GM19240 (cell line): ENCODE measurements around the gene HOXB4.

Experiments
- DNase-seq: peaks from one replicate; pipeline ENCODE4 v3.0.0; 2011; ENCODE audit warnings: low spot score; ENCODE audit not compliant: insufficient read length

HOXB4 gene

DNA sequence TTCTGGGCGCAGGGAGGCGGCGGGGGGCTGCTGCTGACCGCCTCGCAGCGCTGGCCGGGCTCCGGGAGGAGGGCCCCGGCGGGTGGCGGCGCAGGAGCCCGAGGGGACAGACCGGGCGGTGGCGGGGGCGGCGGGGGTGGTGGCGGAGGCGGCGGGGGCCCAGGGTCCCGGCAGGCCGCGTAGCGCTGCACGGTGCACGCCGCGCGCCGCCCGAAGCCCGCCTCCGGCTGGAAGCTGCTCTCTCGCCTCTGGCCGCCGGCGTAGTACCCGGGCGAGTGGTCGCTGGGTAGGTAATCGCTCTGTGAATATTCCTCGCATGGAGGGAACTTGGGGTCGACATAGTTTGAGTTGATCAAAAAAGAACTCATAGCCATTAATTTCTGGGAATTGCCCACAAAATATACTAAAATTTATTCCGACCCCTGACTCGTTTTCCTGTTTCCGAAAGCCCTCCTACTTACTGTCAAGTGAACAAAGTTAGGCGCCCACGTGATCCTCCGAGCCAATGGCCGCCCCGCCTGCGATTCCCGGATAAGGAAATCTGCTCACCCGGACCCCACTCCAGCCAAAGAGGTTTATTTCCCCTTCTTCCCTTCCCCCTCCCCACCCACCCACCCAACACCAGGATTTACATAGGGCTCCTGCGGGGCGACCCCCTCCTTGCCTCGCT, at the start of gene HOXB4:
Gene HOXB4 (minus strand): TSS at position 405 of the 670 bp plus-strand sequence. CDS start 31 bp downstream, at position 374.
- DNase-seq = peak; percentile 78

DNA sequence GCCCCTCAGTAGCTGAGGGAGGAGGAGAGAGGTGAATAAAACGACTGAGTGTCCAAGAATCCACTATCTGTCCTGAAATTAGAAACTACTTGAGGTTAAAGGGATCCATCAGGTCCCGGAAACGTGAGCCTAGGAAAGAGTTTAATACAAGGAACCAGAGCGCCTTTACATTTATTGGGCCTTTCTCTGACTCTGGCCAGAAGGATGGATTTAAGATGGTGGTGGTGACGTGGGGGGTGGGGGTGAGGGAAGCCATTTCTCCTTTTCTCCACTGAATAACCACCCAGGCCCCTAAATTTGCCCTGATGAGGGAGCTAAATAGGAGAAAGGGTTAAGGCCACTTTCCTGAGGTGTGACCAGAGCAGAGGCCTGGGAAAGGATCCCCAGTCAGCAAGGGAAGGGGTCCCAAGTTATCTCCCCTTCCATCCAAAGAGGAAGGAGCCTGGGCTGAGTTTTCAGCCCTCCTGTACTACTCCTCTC, 49.0 kb upstream of the HOXB4 start:
- DNase-seq = no peak

DNA sequence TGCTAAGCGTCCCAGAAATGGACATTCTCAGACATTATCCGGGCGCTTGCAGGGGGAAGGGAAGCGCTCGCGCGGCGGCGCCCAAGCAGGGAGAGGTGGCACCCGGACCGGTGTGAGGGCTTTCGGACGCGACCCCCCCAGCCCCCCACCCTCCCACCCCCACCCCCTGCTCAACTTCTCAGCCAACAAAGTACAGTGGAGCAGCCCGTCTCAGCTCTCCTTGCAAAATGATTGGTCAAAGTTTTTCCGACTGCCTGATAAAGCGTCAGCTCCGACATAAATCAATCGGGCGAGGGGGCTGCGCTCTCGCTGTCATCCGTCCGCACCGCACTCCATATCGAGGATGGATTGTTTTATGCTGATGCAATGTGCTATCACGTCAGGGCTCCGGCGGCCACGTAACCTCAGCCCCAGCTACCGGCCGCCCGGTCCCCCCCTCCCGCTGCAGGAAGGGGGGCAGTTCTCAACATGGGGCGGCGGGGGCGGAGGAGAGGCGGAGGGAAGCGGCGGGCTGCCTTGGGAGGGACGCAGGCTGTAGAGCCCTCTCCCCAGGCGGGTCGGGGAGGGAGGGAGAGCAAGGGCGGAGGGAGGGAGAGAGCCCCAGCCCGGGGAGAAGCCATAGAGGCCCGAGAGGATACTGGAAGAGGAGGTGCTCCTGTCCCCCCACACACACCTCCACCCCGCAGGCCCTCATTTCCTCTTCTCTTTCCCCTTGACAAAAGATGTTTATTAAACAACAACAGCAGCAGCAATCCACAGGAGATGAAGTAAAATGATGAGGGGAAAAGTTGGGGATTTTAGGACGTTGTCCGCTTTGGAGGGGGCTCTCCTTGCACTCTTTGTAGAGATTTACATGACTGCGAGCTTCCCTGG, 48.3 kb upstream of the HOXB4 start, which contains the start of gene HOXB9:
Gene HOXB9 (minus strand): TSS at position 114 of the 873 bp plus-strand sequence. CDS start 89 bp downstream, at position 25.
- no peak for DNase-seq

DNA sequence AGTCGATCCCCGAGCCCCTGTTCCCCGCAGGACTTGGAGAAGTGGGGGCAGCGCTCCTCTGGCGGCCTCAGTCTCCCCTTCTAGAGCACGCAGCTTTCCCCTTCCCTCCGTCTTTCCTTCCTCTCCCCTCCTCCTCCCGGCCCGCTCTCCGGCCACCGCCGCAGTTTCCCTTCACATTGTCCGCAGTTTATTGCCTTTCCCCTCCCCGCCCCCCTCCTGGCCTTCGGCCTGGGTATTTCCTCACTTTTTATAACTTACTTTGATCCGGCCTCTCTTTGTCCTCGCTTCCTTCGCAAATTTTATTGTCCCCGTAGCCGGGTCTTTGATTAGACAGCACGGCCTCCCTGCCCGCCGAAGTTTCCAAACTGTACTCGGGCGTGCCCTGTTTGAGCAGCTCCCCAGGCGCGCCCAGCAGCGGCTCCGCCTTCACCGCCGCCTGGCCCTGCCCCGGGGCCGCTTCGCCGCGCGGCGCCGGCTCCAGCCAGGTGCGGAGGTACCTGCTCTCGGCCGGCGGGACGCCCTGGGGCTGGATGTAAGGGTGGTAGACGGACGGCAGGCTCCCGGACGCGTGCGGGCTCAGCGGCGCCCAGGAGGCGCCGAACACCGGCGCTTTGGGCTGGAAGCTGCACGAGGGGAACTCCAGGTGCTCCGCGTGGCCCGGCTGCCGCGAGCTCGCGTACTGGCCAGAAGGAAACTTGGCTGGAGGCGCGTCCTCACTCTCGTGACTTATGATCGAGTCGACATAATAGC, 47.5 kb upstream of the HOXB4 start:
- no peak for DNase-seq

DNA sequence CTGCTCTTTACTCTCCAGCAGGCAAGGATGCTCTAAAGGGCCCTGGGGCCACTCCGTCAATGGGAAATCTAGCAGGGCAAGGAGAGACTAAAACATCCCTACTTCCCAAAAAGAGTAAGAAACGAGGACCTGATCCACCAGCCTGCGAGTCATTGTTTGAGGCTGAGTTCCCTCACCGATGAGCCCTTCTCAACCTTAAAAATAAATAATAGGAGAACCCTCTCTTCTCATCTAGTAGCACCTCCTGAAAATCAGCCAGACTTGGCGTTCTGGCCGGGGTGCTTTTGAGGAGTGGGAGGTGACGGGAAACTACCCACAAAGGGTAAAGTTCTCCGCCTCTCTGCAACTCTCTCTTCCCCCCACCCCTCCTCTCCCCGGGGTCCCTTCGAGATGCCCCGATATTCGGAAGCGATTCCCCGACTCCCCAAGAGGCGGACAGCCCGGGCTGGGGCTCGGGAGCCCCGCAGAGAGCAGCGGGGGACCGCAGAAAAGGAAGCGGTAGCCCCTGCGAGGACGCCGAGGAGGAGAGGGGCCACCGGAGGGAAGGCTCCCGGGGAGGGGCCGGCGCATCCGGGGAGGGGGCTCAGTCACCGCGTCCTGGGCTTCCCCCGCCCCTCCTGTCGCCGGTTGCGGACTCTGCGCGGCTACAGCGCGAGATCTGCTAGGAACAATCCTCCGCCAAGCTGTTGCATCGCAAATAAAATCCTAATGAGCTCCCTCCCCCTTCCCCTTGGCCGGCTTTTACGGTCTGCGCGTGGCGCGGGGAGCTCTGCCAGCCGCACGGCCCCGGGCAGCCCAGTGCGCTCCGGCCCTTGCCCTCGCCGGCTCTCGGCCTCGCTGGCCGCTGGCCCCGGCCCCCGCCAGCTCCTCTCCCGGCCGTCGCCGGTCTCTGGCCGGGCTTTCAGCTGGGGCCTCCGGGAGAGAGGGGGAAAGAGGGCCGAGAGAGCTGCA, 46.7 kb upstream of the HOXB4 start:
- DNase-seq = no peak

DNA sequence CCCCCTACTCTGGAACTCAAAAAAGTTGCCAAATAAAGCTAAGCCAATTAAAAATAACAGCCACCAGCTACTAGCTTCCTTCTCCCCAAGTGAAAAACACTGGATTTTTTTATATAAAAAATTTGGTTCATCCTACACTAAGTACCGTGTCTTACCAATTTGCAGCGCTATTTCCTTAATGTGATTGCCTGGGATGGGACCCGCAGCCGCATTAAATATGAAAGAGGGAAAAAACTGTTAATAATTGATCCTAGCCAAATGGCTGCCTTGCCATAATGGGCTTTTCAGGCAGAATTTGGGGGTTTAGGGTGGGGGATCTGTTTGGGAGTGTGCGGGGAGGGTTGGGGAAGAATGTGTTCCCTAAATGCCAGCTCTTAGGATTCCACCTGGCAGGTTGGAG, 46.0 kb upstream of the HOXB4 start:
- no peak for DNase-seq

DNA sequence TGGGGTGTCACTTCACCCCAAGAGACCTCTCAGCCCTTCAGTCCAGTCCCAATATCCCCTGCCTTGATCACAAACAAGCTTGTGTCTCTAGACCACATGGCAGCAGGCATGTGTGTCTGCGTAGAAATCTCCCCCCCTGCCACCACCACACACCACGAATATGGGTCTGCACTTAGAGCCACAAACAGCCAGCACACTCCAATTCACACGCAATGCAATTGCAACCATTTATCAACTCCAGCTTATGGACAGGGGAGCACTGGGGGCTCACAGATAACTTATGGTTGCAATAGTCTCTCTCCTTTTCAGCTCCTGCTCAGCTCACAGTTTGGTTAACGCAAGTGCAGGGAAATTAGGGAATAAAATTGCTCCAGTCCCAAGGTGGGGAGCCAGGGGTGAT, 45.4 kb upstream of the HOXB4 start:
- no peak for DNase-seq

DNA sequence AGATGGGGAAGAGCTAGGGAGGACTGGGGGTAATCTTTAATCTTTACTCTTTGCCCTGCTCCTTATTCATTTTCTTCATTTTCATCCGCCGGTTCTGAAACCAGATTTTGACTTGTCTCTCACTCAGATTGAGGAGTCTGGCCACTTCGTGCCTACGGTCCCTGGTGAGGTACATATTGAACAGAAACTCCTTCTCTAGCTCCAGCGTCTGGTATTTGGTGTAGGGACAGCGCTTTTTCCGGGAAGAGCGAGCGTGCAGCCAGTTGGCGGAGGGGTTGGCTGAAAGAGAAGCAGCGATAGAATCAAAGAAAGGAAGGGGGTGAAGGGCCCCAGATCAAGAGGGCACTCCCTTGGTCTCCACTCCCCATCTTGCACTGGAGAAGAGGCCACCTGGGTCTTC, 44.7 kb upstream of the HOXB4 start:
- DNase-seq = no peak

DNA sequence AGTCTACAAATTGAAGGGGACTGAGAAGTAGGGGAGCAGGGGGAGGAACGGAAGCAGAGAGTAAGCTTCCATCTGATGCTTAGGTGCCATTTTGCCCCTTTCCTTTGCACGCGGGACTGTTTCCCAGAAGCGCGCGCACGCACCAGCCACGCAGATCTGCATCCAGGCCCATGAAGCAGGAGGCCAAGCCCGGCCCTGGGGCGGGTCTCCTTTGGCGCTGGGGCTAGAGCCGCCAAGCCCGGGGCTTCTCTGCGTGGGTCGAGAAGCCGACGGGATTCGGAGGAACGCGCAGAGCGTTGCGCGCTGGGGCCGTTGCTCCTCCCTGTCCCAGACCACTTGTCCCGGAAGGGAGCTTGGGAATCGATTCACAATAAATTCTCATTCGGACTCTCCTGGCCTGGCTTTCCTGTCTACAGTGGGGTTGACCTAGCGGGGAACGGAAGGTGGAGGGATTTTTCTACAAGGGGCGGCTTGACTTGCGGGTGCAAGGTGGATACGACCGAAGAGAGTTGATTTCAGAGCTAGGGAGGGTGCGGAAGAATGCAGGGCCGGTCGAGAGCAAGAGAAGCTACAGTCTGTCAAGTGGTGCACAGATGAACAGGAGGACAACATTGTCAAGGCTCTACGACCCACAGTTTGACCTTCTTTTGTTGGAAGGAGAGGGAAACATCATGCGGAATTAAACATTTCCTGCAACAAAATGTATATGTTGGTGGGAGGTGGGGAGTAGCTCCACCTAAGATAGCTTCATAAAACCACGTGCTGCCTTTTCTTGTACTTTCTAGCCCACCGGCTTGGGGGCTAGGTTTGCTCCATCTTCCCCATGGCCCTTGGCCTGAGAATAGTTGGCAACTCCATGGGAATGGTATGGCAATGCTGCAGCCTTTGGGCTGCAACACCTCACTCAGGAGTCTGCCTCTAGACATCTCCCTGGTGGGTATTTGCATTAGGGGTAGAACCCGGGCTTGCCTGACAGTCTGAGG, 43.6 kb upstream of the HOXB4 start:
- no peak for DNase-seq

DNA sequence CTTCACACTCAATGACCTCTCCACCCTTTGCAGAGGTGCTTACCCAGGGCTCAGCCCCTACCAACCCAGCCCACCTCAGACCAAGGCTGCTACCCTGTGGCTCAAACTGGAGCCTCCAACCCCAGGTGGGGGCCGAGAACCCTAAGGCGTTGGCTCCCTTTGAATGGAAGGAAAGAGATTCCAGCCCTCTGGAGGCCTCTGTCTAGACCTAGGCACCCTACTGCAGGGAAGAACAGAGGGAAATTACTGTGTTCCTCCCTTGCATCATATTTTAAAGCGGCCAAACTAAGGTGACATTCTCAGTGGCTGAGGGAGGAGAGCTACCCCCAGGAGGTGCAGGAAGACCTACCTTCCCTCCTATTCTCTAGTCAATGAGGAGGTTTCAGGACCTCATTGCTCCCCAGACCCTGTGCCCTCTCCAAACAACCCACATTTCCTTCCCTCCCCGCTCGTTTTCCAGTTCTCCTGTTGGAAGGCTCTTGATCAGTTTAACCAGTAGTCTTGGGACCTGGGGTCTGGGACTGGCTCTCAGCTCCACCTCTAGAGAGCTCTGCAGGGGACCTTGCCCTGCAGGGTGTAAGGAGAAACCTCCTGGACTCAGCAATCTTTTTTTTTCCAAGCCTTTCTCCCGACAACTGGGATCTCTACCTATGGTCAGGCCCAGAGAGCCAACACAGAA, 42.5 kb upstream of the HOXB4 start:
- DNase-seq = no peak

DNA sequence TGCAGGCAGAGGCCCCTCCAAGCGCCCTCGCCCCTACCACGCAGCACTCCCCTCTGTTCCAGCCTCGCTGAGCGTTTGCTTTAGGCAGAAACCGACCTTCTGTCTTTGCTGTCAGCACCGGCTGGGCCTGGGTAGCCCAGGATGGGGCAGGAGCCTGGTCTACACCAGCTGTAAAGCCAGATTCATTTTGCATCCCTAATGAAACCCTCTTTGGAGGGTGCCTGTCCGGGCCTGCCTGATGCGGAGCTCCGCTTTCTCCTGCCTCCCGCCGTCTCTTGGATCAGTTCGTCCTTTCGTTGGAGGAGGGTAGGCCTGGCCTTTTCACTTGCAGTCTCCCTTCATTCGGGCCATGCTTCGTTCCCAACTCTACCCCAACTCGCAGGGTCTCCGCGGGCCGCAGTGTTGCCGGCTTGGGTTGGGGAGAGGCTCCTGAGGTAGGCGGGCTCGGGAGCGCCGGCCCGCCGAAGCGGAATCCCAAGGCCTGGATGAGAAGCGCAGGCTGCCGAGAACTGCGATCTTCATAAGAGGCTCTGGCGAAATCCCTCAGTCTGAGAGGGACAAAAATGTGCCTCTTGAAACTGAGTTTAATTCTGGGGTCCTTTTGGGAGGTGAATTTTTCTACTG, 41.8 kb upstream of the HOXB4 start:
- DNase-seq = no peak

DNA sequence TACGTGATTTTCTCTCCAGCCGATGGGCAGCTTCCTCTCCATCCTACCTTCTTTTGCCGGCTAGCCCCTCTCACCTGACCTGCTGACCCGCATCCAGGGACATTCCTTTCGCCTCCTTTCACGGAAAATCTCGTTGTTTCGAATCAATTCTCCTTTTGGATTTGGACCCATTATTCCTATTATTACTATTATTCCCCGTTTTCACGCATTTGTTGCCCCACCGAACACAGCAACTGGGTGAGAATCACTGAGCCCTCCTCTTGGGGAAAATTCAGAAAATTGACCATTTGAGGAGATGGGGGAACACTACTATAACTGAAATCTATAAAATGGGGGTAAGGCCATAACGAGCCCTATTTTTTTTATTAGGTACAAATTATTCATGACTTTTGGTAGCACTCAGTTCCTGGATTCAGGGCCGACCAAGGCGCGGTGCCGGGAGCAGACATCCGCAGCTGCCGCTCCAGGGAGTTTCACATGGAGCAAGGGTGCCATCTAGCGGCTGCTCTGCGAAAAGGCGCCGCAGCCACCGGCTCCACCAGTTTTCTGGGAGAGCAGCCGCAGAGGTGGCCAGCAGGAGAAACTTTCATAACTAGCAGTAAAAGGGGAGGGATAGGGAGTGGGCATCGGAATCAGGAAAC, 40.2 kb upstream of the HOXB4 start:
- DNase-seq = peak; percentile 91

DNA sequence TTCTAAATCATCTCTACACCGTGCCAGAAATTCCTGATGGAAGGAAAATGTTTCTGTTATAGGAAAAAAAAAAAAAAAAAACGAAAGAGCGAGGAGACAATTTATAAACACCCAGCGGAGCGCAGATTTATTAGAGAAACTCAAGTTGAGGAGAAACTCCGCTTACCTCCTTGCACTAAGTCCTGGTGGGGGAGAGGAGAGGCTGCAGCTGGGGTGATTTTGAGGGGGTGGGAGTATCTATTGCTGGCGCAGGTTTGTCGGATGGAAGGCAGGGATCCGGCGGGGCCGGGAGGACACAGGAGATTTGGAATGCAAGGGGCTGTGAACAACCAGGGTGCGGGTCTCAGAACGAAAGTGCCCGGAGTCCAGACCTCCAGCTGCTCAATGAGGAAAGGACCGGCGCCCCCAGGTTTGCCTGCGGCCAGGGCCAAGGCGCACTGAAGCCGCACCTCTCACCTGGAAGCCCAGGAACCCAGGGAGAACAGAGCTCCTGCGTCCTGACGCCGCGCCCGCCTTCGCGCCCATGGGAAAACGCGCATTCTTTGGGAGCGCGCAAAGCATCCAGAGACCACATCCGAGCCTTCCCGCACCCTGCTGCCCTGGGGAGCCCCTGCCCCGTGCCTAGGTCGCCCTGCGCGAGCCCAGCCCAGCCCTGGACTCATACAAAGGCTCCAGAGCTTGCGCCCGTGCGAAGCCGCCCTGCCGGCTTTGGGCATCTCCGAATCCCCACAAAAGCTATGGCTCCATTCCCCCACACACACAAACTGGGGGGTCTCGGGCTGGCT, 39.5 kb upstream of the HOXB4 start:
- DNase-seq = no peak

DNA sequence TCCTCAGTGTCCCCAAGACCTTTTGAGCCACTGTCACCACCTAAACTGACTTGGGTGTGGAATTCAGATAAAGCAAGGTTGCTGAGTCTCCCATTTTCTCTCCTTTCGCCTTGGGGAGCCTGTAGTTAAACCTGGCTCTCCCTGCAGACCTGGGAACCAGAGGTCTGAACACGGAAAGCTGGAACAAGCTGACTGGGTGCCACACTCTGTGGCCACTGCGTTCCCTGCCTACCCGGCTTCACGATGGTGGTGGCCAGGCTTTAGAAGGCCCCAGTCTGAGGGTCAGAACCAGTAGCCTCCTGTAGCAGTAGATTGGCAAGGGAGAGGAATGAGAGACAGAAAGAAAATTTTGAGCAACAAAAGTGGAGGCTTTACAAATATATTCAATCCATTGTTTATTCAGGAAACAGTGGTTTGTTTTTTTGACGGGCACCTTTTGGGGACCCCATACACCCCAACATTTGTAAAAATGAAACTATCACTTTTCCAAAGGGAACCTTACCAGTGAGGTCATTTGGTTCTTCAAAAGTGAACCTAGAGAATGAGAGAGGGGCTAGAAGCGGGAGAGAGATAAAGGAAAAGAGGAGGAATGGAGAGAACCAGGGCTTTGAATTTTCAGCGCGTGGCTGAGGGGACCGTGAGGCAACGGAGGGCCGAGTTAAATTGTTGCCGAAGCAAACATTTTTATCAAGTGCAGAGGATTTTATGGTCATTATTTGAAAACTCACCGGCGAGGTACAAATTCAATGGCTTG, 38.7 kb upstream of the HOXB4 start:
- no peak for DNase-seq

DNA sequence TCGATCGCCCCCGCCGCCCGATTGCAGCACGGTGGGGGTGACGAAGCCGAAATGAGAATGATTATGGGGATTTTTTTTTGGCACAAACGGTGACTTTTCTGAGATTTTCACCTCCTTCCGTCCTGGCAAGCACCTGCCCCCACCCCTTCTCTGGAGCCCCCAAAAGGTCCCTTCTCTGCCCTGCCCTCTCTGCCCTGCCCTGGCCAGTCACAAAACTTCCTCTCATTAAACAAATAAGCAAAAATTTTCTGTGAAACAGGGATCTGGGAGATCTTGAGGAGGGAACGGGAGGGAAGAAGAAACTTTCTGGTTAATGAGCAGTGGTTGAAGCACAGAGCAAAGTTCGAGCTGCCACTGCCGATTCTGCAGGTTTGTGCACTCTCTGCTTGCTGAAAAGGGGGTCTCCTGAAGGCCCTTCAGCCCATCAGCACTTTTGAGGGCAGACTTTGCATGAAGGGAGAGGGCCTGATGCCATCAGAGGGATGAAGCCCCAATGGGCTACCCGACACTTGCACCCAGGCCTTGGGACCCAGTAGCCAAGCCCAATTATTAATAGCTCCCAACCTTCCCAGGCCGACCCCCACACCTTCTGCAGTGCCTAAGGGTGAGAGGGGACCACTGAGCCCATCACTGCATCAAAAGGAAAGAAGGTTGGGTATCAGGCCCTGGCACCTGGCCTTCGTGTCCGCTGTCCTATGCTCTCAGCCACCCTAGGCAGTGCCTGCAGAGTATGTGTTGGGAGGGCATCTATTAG, 38.0 kb upstream of the HOXB4 start:
- DNase-seq = no peak
